HTR-8/SVneo (cell line): ENCODE results near the gene CACNA1D.
"Not testable (repeated sequence)": the region's sequence is repeated elsewhere in the genome, so short reads cannot be mapped to it uniquely, and the experiment has no call there.

ENCODE experiments used
- DNase-seq: peaks from one replicate; pipeline ENCODE4 v3.0.0; 2011; ENCODE audit warnings: low spot score, mixed read lengths; ENCODE audit not compliant: insufficient read length
- FAIRE-seq: peaks from 2 replicates; lab custom pipeline; 2011; peaks lifted over from hg19 to GRCh38; lab: Jason Lieb, UNC

CACNA1D gene

DNA sequence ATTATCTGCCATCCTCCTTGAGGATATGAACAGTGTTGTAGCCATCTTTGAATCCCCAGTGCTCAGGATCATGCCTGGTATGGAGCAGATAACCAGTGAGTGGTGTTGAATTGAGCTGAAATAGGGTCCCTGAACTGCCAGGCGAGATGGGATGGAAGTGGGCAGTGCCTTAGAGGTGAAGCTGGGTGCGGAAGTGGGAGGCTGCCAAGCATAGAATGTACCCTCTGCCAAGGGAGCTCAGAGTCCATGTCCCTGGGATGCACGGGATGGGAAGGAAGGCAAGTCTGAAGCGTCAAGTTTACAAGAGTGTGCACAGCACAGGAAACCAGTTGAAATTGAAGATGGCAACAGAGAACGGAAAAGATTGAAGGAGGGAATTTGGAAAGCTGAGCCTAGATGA lies 147.0 kb downstream of the CACNA1D start:
- DNase-seq, result no peak

DNA sequence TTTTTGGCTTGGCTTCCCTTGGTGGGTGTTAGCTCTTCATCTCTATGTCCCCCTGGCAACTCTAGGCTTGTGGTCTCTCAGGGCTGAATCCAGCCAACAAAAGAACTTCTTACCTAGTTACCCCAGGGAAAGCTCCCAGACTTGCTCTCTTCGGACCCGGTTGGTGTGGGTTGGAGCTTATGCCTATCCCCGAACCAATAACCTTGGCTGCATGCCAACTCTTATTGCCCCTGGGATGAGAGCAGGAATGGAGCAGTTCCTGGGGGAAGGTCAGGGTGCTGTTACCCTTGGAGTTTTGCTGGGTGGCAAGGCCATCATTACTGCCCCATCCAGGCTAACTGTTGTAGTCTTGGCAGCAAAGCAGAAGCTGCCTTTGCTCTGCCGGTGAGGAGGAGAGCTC lies 147.8 kb downstream of the CACNA1D start:
- FAIRE-seq, result no peak
- DNase-seq, result no peak

More for the DNA sequence above, 147.0 kb downstream of the CACNA1D start:
- FAIRE-seq, result no peak

DNA sequence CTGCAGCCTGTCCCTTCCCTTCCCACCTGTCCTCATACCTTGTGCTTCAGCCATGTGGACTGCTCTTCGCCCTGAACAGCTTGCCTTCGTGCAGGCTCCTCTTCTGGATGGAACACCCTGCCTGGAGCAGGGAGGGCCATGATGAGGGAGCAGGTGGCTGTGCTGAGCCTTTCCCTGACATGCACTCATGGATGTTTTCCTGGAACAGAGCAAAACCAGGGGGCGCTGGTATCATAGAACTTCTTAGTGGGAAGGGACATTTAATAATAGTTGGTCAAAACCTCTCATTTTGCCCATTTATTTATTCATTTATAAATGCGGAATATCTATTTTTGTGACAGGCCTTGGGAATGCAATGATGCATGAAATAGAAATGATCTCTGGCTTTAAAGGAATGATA lies 149.3 kb downstream of the CACNA1D start:
- FAIRE-seq, result no peak

DNA sequence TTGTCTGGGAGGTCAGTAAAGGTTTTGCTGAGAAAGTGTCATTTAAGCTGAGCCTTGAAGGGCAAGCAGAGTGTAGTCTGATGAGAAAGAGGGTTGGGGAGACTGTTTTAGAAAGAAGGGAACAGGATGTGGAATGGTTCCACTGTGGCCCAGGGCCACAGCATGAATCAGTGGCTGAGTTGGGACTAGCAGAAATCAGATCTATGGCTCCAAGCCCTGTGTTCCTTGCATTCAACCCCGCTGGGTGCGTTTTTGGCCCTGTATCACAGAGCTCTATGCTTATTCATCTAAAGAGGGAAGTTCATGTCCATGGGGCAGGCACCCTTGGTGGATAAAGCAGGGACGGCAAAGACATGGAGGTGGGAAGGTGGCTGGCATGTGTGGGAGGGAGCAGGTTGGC lies 151.3 kb downstream of the CACNA1D start:
- DNase-seq, result no peak
- FAIRE-seq, result no peak

More for the DNA sequence above, 149.3 kb downstream of the CACNA1D start:
- no peak for DNase-seq

DNA sequence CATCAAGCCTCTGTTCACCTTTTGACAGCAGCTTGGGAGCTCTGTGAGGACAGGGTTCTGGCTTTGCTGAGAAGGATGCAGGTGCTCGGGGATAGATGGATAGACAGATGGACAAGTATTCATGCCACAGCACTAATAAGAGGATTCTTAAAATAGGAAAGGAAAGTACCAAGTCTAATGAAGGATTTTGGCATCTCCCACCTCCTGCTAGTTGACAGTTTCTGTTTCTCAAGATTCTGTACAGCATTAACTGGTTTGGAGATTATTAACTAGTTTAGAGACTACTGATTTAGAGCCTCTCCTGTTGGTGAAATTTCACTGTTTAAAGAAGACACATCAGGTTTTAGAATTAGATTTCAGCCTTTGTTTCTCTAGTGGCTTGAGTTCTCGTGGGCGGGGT lies 152.3 kb downstream of the CACNA1D start:
- no peak for FAIRE-seq
- no peak for DNase-seq

DNA sequence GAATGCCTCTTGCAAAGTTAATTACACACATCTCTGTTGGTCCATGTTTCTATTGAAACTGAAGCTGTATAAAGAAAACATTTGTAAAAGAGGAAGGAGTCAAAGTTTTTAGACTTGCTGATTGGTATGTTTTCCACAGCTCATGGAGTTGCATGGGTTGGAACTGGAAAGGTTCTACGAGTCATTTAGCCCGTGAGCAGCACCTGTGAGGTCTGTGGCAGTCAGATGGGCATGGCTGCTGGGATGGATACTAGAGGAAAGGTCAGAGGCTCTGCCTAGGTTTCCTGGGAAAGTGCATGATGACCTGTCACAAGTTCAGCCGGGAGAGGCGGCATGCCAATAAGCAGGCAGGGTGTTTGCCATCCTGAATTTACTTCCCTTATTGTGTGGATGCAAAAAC lies 155.4 kb downstream of the CACNA1D start:
- DNase-seq (no peak), FAIRE-seq (no peak)

DNA sequence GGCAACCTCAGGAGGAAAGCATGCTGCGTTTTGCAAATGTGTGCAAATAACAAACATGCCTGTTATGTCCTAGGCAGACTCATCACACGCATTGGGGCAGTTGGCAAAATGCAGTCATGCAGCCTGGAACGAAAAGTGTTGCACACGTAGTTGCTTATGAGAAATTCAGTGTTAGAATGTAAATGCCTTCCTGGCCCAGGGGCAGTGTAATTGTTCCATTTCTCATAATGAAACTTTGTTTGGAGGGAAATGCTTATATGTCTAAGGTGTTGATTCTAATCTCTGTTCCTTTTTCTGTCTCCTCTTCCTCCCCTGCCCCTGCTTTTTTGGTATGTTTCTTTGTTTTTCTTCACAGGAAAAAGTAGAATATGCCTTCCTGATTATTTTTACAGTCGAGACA lies 156.0 kb downstream of the CACNA1D start:
- FAIRE-seq, result no peak

DNA sequence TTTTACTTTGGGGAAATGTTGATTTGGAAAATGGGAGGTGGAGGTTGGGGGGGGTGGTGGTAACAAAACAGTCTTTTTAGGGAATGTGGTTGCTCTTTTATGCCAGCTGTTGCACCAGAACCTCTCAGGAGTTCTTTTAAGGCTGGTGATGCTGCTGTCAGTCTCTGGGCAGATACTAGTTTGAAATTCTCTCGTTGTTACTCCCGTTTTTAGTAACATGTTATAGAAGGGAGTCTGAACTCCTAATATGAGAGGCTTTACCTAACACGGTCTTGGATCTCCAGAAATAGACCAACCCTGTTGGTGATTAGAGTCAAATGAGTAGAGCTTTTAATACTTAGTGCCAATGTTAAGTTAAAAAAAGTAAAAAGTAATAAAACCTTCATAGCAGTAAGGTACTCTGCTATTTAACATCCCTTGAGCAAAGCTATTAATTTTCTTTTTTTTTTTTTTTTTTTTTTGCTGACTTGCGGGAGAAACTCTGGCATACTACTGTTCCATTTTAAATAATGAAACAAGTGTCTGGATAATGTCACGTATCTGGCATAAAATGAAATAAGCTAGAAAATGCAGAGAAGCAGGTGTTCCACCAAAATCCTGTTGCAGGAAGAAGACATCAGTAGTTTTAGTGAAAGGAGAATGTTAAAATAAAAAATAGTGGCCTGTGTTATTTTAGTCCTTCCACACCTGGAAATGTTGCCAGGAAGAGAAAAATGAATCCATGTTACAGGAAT lies 156.7 kb downstream of the CACNA1D start:
- DNase-seq (no peak), FAIRE-seq (no peak)

More for the DNA sequence above, 156.0 kb downstream of the CACNA1D start:
- DNase-seq, result no peak

DNA sequence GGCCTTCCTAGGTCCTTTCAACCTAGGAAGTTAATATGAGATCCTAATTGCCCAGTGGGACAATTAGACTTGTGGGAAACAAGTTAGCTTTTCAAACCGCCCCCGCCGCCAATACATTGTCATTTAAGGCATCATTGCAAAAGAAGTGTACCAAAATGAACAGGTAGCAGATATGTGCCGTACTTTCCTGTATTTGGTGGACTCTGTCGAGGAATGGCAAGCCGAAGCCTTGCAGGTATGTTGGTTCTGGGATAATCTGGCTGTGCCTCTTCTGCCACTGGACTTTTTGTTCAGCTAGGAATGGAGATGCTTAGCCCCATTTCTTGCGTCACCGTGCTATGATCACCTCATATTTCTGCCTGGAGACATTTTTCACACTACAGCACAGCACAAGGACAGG lies 157.5 kb downstream of the CACNA1D start:
- no peak for FAIRE-seq
- DNase-seq, result no peak

DNA sequence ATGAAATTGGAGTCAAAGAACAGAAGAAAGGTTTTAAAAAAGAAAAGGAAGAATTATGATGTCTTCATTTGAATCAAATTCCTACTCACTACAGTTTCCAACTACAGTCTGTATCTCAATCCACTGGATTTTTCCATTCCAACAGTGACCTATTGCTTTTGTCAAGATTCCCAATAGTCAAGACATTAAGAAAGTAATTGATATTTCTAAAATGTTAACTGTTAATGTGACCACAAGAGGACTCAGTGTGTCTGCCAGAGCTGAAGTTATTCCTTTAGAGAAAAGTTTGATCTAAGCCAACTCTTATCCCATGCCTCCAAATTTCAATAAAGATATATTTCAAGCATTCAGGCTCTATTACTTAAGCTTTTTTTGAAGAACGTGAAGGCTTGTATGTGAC lies 163.2 kb downstream of the CACNA1D start:
- DNase-seq (no peak), FAIRE-seq (no peak)

DNA sequence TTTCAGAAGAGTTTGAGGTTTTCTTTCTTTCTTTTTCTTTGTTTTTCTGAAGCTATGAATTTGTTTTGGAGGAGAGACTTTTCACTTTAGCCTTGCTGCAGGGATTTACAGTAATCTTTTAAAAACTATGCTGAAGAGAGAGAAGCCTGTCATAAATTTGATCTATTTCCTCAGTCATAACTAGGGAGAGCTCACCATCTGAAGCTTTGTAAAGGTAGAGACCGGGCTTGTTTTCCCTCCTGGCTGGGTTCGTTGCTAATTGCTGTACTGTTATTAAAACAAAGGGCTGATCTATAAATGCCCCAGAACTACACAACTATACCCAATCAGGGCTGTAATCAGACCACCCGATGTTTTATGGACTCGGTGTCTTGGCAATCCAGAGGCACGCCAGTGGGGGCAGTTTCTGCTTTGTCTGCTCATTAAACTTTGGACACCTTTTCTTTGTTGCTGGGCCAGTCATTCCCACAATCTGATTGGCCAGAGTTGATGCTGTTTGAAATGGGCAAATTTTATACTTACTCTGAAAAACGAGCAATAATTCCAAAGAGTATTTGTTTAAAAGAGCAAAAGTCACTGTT lies 164.3 kb downstream of the CACNA1D start:
- FAIRE-seq (no peak), DNase-seq (no peak)

DNA sequence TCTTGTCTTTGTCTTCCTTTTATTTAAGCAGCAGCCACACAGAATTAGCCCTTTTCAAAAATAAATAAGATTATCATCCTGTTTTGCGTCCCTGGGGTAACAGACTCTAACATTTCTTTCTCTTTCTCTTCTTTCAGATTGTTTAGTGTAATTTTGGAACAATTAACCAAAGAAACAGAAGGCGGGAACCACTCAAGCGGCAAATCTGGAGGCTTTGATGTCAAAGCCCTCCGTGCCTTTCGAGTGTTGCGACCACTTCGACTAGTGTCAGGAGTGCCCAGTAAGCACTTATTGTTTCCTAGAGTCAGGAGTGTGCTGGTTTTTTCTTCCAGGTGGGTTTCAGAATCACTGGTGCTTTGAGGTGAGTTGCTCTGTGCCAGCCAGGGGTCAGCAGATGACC lies 165.6 kb downstream of the CACNA1D start:
- FAIRE-seq (no peak), DNase-seq (no peak)

DNA sequence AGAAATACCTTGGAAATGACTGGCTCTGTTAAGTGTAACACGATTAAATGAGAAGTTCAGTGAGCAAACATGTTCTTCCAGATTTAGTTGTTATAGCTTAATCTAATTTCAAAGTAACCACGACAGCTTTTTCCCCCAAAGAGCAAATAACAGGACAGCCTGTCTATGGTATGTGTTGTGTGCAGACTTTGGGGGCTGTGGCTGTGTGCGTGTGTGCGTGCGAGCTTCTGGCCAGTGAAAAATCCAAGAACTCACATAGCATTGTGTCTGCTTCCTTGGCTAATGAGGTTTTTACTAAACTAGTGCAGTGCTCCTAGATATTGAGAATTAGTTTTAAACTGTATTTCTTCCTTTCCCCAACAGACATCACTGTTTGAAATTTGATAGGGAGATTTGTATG lies 167.1 kb downstream of the CACNA1D start:
- FAIRE-seq (no peak), DNase-seq (no peak)

DNA sequence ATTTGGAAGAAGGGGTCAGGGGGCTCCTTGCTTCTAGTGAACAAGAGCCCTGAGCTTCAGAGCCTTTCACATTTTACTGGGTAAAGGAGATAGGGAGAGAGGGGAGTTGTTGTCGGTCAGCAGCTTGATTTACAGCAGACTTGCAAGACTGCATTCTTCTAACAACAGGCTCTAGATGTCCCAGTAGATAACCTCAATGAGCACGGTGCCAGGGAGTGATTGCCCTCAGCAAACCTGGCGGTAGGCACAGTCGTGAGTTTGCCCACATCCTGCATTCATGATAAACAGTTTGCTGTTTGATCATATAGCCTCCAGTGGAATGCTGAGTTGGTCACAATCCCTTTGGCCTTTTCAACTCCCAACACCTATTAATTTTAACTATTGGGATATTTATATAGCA lies 170.4 kb downstream of the CACNA1D start:
- DNase-seq, FAIRE-seq: not testable (repeated sequence)

DNA sequence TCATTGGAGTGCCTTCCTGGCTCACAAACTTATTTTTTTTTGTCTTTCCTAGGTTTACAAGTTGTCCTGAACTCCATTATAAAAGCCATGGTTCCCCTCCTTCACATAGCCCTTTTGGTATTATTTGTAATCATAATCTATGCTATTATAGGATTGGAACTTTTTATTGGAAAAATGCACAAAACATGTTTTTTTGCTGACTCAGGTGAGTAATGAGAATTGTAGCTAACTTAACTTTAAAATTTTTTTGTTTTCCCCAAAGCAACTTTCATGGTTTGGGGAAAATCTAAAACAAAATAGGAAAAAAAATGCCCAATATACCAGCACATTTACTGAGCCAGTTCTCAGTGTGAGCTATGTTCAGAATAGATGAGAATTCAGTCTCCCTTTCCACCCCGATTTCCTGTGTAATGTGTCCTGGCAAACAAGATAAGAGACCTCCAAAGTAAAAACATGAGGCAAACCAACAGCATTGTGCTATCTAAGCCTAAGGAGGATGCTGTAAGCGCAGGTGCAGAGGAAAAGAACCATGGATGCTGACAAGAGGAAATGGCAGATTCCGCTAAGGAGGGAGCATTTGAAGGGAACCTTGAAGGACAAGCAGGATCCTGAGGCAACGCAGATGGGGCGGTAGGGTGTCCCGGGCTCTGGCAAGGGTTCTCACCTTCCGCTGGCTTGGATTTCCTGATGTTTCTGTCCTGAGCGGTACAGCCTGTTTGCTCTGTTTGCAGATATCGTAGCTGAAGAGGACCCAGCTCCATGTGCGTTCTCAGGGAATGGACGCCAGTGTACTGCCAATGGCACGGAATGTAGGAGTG lies 171.4 kb downstream of the CACNA1D start:
- DNase-seq (no peak), FAIRE-seq (no peak)

DNA sequence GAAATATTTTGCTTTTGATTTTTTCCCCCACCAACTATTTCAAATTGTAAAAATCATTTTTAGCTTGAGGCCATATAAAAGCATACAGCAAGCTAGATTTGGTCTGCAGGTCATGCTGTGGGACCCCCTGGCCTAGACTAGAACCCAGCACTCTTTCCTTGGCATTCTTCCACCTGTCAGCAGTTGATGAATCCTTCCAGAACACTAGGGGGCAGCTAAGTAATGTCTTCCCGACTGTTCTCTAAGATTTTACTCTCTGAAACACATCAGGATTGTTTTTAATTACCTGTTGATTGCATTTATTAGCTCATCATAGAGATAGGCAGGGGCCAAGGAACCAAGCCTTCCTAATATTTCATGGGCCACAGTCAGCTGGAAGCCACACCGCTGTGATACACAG lies 174.5 kb downstream of the CACNA1D start:
- FAIRE-seq (no peak), DNase-seq (no peak)

DNA sequence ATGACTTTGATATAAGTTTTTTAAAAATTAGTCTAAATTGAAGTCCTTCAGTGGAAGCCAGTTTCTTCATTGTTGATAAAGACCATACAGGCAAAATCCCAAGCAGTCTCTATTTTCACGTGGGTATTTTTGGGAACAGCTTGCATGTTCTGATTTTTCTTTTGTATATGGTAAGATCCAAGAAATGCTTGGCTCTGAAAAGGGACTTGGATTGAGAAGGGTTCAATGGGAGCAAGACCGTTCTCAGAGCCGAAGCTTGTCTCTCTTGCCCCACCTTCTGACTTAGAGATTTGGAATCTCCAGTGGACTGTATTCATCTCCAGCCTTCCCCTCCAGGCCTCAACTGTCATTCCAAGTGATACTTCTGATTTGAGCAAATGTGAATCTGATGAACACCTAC lies 176.3 kb downstream of the CACNA1D start:
- DNase-seq (no peak), FAIRE-seq (no peak)

DNA sequence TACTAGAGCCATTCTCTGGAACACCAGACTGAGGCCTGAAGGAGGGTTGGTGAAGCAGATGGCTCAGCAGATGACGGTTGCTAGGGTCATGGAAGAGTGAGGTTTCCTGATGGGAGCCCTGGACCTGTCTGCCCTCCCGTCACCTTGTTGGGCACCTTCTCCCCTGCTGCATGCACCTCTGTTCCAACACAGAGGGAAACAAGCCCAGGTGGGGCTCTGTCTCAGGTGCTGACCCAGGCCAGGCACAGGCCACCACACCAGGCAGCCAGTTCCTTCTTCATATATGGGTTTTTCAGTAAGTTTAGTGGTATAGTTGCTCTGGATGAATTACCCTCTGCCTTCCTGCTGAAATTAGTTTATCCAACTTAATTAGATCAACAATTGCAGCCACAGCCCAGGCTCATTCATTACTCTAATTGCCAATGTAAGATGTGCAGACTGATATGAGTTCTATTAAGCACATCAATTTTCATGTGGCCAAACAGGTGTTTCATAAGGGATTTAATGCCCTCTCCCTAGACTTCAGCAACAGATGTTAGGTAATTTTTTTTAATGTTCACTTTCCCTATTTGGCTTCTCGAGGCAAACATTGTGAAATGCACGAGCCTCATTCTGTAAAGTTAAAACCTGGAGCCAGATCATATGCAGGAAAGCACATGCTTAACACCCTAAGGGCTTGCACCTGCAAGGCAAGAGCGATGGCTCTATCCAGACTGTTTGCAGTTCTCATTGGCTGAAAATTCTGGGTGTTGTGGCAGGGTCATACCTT lies 177.0 kb downstream of the CACNA1D start:
- DNase-seq, result no peak
- no peak for FAIRE-seq

DNA sequence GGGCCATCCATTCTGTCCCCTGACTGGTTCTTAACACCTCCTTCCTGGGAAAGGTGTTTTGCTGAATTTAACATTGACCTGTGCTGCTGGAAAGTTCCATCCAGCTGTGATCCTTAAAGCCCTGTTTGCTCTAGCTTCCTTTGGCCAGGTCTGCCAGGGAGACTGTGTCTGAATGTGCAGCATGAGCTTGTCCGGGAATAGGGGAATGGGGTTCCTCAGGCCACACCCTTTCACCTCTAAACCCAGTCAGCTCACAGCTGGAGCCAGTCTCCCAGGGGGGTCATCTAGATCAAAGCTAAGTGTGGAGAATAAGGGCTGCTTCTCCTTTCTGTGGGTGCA lies 177.5 kb downstream of the CACNA1D start:
- no peak for DNase-seq
- FAIRE-seq, result no peak

DNA sequence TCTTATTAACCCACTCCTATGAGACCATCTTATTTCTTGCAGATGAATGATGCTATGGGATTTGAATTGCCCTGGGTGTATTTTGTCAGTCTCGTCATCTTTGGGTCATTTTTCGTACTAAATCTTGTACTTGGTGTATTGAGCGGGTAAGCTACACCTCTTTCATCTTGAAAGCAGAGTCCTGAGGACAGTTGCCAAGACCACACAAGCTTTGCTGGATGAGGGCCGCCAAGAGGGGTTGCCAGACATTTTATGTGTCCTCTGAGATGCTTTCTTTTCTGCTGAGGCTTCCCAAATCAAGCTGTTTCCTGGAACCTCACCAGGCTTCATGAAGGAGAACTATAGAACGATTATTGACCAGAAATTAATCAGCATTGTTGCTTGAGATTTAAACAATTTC lies 178.6 kb downstream of the CACNA1D start:
- FAIRE-seq (no peak), DNase-seq (no peak)
